Caco-2 (cell line): Measurements from ENCODE around the gene CFAP97. TPM values are rescaled to one million over a fixed set of nuclear protein-coding genes. Genes with fewer than 3 reads are reported as not detected.

Experiments
- BruUV-seq: library from RNA; stranded (reverse); fragments of 400-500 nt; replicated peaks from 2 replicates; lab custom pipeline; 2021; lab: Mats Ljungman, UMichigan
- CTCF ChIA-PET: fragments of 300-600 bp; sonication (Branson Sonifier 250); formaldehyde crosslinking; loops from one replicate; lab custom pipeline; 2022; ENCODE audit warnings: antibody characterized with exemption; lab: Charles Lee
- POLR2A ChIA-PET: fragments of 300-600 bp; sonication (Branson Sonifier 250); formaldehyde crosslinking; loops from one replicate; lab custom pipeline; 2022; ENCODE audit warnings: antibody characterized with exemption; lab: Charles Lee
- DNase-seq, 2 experiments: peaks; one replicate each; pipeline versions ENCODE4 v3.0.0 to v3.0.0-alpha.2; 2020 to 2022
- H3K27me3 ChIP-seq: replicated peaks from 2 replicates; pipeline ENCODE4 v1.6.0; 2011; ENCODE audit warnings: low read length; ENCODE audit not compliant: control insufficient read depth, insufficient read depth
- H3K36me3 ChIP-seq: 2 replicates; pipeline ENCODE4 v1.5.1; 2011; ENCODE audit warnings: low read length; ENCODE audit not compliant: control insufficient read depth, insufficient read depth
- H3K4me1 ChIP-seq: fragments of 250-450 bp; sonication (Bioruptor Pico); 2 replicates; pipeline ENCODE4 v1.5.1; 2020; ENCODE audit warnings: mild to moderate bottlenecking
- H3K4me3 ChIP-seq: 2 replicates; pipeline ENCODE4 v1.5.1; 2011; ENCODE audit warnings: low read depth, mild to moderate bottlenecking, control low read depth, low read length
- H3K9me3 ChIP-seq: fragments of 250-450 bp; sonication (Bioruptor Pico); 2 replicates; pipeline ENCODE4 v1.5.1; 2020; ENCODE audit warnings: mild to moderate bottlenecking, moderate library complexity
- H3K27ac Mint-ChIP-seq: one replicate; pipeline ENCODE4 v1.8.0; 2022; ENCODE audit warnings: mixed read lengths; ENCODE audit not compliant: unreplicated experiment
- H3K27me3 Mint-ChIP-seq: one replicate; pipeline ENCODE4 v1.8.0; 2022; ENCODE audit warnings: mixed read lengths; ENCODE audit not compliant: insufficient read depth, unreplicated experiment
- H3K36me3 Mint-ChIP-seq: one replicate; pipeline ENCODE4 v1.8.0; 2022; ENCODE audit warnings: mild to moderate bottlenecking, mixed read lengths; ENCODE audit not compliant: insufficient read depth, unreplicated experiment
- H3K4me1 Mint-ChIP-seq: one replicate; pipeline ENCODE4 v1.8.0; 2022; ENCODE audit warnings: low read depth, mixed read lengths; ENCODE audit not compliant: unreplicated experiment
- H3K4me3 Mint-ChIP-seq: one replicate; pipeline ENCODE4 v1.8.0; 2022; ENCODE audit warnings: mild to moderate bottlenecking, moderate library complexity, mixed read lengths; ENCODE audit not compliant: unreplicated experiment
- H3K9me3 Mint-ChIP-seq: one replicate; pipeline ENCODE4 v1.8.0; 2022; ENCODE audit warnings: mixed read lengths; ENCODE audit not compliant: unreplicated experiment
- CTCF ChIP-seq, 2 experiments: fragments of 200-600 bp in 1 of 2; IDR thresholded peaks; 1 replicate in 1 of 2; 2 replicates in 1 of 2; pipeline versions ENCODE4 v1.5.1 to v1.8.0; 2011 to 2022; ENCODE audit warnings: antibody characterized with exemption in 1 of 2, control low read depth in 1 of 2, inconsistent platforms in 1 of 2, low read depth in 1 of 2, low read length in 1 of 2, mild to moderate bottlenecking in 1 of 2, moderate library complexity in 1 of 2; ENCODE audit not compliant: insufficient read depth in 1 of 2, severe bottlenecking in 1 of 2, unreplicated experiment in 1 of 2
- intact Hi-C: fragments of 100-400 bp; cut with micrococcal nuclease; formaldehyde crosslinking; loops from one replicate; pipeline ENCODE4 v1.10.0; 2022; ENCODE audit not compliant: unreplicated experiment
- total RNA-seq: library from RNA; stranded (reverse); gene quantifications from 2 replicates; pipeline ENCODE4 v1.2.3, GENCODE V29; 2022

CFAP97 gene
- total RNA-seq, 1 experiment from 2014 or later: 20.3 TPM

GRCh38 chr4:185221912-185222311 is 18.1 kb upstream of the CFAP97 start:
- ChIA-PET CTCF (no interaction called here), POLR2A (no interaction called here)
- H3K36me3 Mint-ChIP-seq: no peaks in the 10 kb centered on the region
- Histone ChIP-seq H3K9me3 (no peaks in the 10 kb centered on the region), H3K4me3 (no peak overlapping the region), H3K4me1 (no peaks in the 10 kb centered on the region), H3K27me3 (no peaks in the 10 kb centered on the region), H3K36me3 (no peaks in the 10 kb centered on the region)
- no peak overlapping the region for H3K27ac Mint-ChIP-seq
- no peak for DNase-seq
- H3K4me3 Mint-ChIP-seq: no peak overlapping the region
- no peak for TF ChIP-seq CTCF (IDR thresholded peaks at IDR 0.05; ENCODE audit: insufficient read depth in 1 of 2, low read depth in 1 of 2, low read length in 1 of 2, severe bottlenecking in 1 of 2, unreplicated experiment in 1 of 2)
- no TSS peak for BruUV-seq
- intact Hi-C loops: no loop called here
- no peaks in the 10 kb centered on the region for H3K9me3 Mint-ChIP-seq
- no peaks in the 10 kb centered on the region for H3K4me1 Mint-ChIP-seq
- no peaks in the 10 kb centered on the region for H3K27me3 Mint-ChIP-seq

GRCh38 chr4:185221491-185221890 is 17.7 kb upstream of the CFAP97 start:
- Histone ChIP-seq H3K9me3 (no peaks in the 10 kb centered on the region), H3K36me3 (no peaks in the 10 kb centered on the region), H3K4me3 (no peak overlapping the region), H3K4me1 (no peaks in the 10 kb centered on the region), H3K27me3 (no peaks in the 10 kb centered on the region)
- Mint-ChIP-seq H3K27me3 (no peaks in the 10 kb centered on the region), H3K27ac (no peak overlapping the region), H3K9me3 (no peaks in the 10 kb centered on the region), H3K4me3 (no peak overlapping the region), H3K36me3 (no peaks in the 10 kb centered on the region), H3K4me1 (no peaks in the 10 kb centered on the region)
- POLR2A ChIA-PET: interaction anchor here (0.7 kb wide), 1 partner anchor 9 kb away, joined by 3 read pairs; no protein-coding TSS in a partner anchor
- intact Hi-C loops: no loop called here
- no peak for DNase-seq
- CTCF ChIA-PET: no interaction called here
- BruUV-seq: no TSS peak
- no peak for TF ChIP-seq CTCF (IDR thresholded peaks at IDR 0.05; ENCODE audit: insufficient read depth in 1 of 2, low read depth in 1 of 2, low read length in 1 of 2, severe bottlenecking in 1 of 2, unreplicated experiment in 1 of 2)

DNA sequence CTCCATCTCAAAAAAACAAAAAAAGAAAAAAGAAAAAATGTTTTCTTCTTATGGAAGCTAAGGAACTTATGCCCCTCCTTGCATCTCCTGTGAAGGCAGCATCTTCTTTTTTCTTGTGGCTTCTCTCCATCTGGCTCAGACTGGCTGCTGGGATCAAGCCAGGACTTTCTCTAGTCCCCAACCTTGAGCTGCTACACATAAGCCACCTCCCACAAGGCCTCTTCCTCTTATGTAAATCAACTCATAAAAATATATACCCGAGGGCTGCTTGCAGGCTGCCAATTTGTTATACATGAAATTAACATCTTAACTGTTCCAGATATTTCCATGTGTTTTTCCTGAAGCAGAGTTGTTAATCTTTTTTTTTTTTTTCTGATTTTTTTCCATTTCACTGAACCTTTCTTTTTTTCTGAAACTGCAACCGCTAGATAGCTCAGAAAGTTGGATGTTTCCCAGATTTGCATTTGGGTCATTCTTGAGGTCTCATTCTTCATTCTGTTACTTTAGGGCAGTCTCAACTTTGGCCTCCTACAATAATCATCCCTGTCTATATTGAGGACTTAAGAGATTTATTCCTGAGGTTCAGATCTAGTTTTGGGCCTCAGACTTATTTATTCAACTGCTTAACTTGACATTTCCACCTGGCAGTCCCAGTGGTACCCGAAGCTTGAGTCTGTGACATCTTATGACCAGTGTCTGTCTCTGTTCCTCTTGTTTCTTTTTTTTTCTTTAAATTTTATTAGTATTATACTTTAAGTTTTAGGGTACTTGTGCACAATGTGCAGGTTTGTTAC is 15.9 kb upstream of the CFAP97 start:
- Mint-ChIP-seq H3K27ac (no peak overlapping the region), H3K4me1 (no peaks in the 10 kb centered on the region), H3K4me3 (no peak overlapping the region), H3K9me3 (no peaks in the 10 kb centered on the region), H3K36me3 (no peaks in the 10 kb centered on the region), H3K27me3 (no peaks in the 10 kb centered on the region)
- TF ChIP-seq CTCF (IDR thresholded peaks at IDR 0.05; ENCODE audit: insufficient read depth in 1 of 2, low read depth in 1 of 2, low read length in 1 of 2, severe bottlenecking in 1 of 2, unreplicated experiment in 1 of 2): no peak
- no peaks in the 10 kb centered on the region for H3K27me3 ChIP-seq
- intact Hi-C loops: no loop called here
- POLR2A ChIA-PET: no interaction called here
- DNase-seq: no peak
- H3K36me3 ChIP-seq: no peaks in the 10 kb centered on the region
- no peak overlapping the region for H3K4me3 ChIP-seq
- H3K4me1 ChIP-seq: no peaks in the 10 kb centered on the region
- CTCF ChIA-PET: no interaction called here
- BruUV-seq: no TSS peak
- H3K9me3 ChIP-seq: no peaks in the 10 kb centered on the region
